NCI-H345 treated with DMSO at 0.1 percent for 48 hours (cell line): ENCODE results near the gene RBBP9.
"Not testable (repeated sequence)": the region's sequence is repeated elsewhere in the genome, so short reads cannot be mapped to it uniquely, and the experiment has no call there.

Experiments
- DNase-seq: peaks from one replicate; lab custom pipeline; 2025; ENCODE audit not compliant: unreplicated experiment; lab: John Stamatoyannopoulos, UW

Gene RBBP9

DNA sequence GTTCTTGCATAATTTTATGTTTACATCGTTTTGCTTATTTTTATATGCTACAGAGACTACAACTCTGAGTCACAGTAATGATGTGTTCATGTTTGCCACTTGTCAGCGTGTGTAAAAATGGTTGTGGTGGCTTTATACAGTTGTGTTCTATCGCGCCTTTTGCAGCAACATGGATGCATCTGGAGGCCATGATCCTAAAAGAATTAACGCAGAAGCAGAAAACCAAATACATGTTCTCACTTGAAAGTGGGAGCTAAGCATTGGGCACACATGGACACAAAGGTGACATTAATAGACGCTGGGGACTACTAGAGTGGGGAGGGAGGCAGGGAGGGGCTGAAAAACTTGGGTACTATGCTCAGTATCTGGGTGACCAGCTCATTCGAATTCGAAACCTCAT, 9.7 kb upstream of the RBBP9 start:
- no peak for DNase-seq

DNA sequence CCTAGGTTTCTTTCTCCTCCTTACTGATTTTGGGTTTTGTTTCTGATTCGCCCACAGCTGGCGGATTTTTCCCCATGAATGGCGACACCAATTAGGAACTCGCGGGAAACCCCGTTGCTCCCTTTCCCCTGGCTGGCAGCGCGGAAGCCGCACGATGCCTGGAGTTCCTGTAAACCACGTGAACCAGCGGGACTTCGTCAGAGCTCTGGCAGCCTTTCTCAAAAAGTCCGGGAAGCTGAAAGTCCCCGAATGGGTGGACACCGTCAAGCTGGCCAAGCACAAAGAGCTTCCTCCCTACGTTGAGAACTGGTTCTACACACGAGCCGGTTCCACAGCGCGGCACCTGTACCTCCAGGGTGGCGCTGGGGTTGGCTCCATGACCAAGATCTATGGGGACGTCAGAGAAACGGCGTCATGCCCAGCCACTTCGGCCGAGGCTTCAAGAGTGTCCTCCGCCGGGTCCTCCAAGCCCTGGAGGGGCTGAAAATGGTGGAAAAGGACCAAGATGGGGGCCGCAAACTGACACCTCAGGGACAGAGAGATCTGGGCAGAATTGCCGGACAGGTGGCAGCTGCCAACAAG, 7.5 kb upstream of the RBBP9 start:
- no peak for DNase-seq

- not testable (repeated sequence) for DNase-seq
Observed at GRCh38 chr20:18501672-18502071, 4.6 kb upstream of the RBBP9 start.

GRCh38 chr20:18497603-18498002, 578 bp upstream of the RBBP9 start:
- DNase-seq: no peak

- no peak for DNase-seq
Observed at GRCh38 chr20:18496042-18496441, 983 bp downstream of the RBBP9 start.

DNA sequence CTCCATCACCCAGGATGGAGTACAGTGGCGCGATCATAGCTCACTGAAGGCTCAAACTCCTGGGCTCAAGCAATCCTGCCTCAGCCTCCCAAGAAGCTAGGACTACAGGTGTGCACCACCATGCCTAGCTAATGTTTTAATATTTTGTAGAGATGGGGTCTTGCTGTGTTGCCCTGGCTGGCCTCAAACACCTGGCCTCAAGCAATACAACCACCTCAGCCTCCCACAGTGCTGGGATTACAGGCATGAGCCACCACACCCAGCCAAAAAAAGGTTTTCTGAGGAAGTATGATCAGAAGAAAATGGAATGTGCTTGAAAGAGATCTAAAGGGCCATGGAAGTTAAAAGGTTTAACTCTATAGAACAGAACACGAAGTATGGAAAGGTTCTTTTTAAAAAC, 8.7 kb downstream of the RBBP9 start:
- DNase-seq: no peak

- no peak for DNase-seq
Observed at GRCh38 chr20:18481596-18481995, 15.4 kb downstream of the RBBP9 start.

- DNase-seq: no peak
Observed at GRCh38 chr20:18477821-18478220, 19.2 kb downstream of the RBBP9 start.

GRCh38 chr20:18477218-18477617, 19.8 kb downstream of the RBBP9 start:
- DNase-seq: no peak

DNA sequence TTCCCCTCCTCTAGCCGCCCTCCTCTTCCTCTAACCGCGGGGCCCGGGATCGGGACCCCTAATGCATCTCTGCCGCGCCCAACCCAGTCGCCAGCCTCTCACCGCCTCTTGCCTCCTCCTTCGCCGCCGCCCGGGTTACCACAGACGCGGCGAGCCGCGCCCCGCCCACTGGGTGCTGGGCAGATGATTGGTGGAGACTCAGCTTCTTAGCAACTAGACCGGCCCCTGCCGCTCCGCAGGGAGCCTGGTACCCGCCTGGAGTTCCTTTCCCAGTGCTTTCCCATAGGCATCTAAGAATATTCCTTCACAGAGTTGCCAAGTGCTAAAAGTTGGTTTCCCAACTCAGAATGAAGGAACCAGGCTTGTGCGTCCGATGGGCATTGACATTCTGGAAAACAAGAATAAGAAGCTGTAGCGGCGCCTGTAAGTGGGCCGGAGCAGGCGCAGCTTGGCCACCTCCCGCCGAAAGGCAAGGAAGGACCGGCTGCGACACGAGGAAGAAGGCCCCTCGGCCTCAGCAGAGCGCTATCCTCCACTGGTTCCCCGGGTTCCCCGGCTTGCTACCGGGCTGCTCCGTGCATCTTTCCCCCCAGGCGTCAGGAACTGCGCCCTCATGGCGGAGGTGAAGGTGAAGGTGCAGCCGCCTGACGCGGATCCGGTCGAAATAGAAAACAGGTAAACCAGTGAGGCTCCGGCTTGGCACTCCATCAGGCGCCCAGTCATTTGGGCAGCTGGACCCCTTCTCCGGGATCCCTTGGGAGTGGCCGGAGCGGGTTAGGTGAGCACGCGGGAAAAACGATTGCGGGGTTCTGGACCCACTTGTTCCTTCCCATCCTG, 29.9 kb downstream of the RBBP9 start, which contains the start of the genes DZANK1 and POLR3F:
TSS of gene DZANK1 (minus strand) at position 137 of the 837 bp plus-strand sequence. CDS start 1,672 bp downstream, outside the sequence.
TSS of gene POLR3F (plus strand) at position 497 of the 837 bp plus-strand sequence. CDS start at position 614, 117 bp downstream.
- DNase-seq: peak; percentile 97

- peak; percentile 64 for DNase-seq
Observed at GRCh38 chr20:18466574-18466893, 30.5 kb downstream of the RBBP9 start.

DNA sequence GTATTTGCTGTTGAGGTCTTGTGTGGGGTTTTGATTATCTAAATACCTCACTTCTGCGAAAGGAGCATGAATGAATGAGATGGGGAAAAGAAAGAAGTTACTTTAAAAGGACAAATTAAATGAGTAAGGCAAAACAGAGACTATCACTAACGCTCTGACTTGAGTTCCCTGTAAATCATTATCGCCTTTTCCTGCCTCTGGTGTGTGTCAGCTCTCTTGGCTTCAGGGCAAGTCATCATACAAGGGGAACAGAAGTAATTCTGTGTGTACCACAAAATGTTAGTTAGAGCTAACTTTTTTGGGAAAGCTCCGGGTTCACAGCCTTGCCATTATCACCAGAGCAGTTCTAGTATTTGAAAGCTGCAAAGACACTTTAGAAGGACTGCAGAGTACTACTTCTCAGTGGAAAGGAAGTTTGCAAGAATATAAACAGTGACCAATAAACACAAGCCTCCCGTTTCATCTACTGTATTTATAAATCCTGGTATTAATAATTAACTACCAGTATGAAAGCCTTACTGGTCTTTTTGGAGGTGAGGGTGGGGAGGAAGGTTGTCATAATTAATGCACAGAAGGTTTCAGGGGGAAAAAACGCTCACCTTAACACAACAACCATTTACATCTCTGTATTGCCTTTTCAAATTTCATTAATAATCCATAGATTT, 31.4 kb downstream of the RBBP9 start:
- DNase-seq: no peak

DNA sequence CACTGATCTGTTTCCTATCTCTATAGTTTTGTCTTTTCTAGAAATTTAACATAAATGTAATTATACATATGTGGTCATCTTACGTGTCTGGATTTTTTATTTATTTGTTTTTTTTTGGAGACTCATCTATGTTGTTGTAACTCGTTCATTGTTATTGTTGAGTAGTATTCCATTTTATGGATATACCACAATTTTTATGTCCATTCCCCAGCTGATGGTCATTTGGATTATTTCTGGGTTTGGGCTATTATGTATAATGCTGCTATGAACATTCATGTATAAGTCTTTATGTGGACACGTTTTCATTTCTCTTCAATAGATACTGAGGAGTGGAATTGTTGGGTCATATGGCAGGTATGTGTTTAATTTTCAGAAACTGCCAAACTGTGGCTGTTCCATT, 40.4 kb downstream of the RBBP9 start:
- DNase-seq: no peak

GRCh38 chr20:18443886-18444285, 53.1 kb downstream of the RBBP9 start:
- DNase-seq: peak; percentile 11

DNA sequence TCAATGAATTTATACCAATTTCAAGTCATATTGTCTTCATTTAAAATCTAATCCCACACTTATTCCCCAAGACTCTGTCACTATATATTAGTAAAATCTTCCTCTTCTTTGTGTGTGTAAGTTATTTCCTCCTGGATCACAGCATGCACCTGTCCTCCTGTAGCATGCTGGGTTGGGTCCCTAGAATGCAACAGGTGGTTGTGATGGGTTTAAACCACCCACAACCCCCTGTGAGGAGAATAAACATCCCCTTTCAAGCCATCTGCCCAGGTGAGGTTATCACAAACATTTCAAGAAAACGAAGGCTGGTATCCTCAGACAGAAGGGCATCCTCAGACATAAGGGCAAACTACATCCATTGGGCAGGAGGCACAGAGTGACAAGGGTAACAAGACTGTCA, 56.6 kb downstream of the RBBP9 start:
- peak; percentile 35 for DNase-seq

DNA sequence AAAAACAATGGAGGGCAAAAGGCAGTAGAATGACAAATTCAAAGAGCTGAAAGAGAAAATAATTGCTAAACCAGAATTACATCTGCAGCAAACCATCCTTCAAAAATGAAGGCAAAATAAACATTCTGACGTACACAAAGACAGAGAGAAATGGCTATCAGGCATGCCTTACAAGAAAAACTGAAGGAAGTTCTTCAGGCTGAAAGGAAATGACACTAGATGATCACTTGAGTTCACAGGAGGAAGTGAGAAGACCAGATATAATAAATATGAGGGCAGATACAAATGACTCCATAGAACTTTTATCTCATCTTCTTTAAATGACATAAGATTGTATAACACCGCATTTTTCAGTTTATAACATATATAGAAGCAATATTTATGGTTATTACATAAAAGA, 60.2 kb downstream of the RBBP9 start:
- DNase-seq: no peak
